RWPE2 (cell line): ENCODE results near the gene TOP3B.

ENCODE experiments used
- ATAC-seq: fragments of 200-7000 bp; cut with Tn5 transposase; 3 replicates; pipeline ENCODE4 v1.9.1; 2021; ENCODE audit warnings: low read depth
- DNase-seq: peaks from one replicate; pipeline ENCODE4 v3.0.0-alpha.2; 2020; ENCODE audit warnings: low spot score
- H3K27ac ChIP-seq: fragments of 450-650 bp; 2 replicates; pipeline ENCODE4 v1.5.1; 2017; ENCODE audit warnings: mild to moderate bottlenecking; ENCODE audit not compliant: poor library complexity, severe bottlenecking
- H3K27me3 ChIP-seq: fragments of 250-450 bp; sonication (Bioruptor Pico); 2 replicates; pipeline ENCODE4 v1.5.1; 2021; ENCODE audit warnings: mild to moderate bottlenecking, moderate library complexity; ENCODE audit not compliant: insufficient read depth, poor library complexity, severe bottlenecking
- H3K36me3 ChIP-seq: fragments of 250-450 bp; sonication (Bioruptor Pico); 2 replicates; pipeline ENCODE4 v1.5.1; 2020; ENCODE audit warnings: low read depth, mild to moderate bottlenecking, moderate library complexity
- H3K4me1 ChIP-seq: fragments of 250-450 bp; sonication (Bioruptor Pico); 2 replicates; pipeline ENCODE4 v1.5.1; 2021; ENCODE audit warnings: mild to moderate bottlenecking, moderate library complexity; ENCODE audit not compliant: insufficient read depth, poor library complexity, severe bottlenecking
- H3K4me3 ChIP-seq: fragments of 250-450 bp; sonication (Bioruptor Pico); 2 replicates; pipeline ENCODE4 v1.5.1; 2021; ENCODE audit warnings: mild to moderate bottlenecking, moderate library complexity; ENCODE audit not compliant: severe bottlenecking
- H3K9me3 ChIP-seq: fragments of 250-450 bp; sonication (Bioruptor Pico); 2 replicates; pipeline ENCODE4 v1.5.1; 2021; ENCODE audit warnings: mild to moderate bottlenecking, moderate library complexity; ENCODE audit not compliant: severe bottlenecking
- TF ChIP-seq, protein P1 (sequence below): fragments of 450-650 bp; IDR thresholded peaks from one replicate; pipeline ENCODE4 v1.5.1; 2017; ENCODE audit warnings: mild to moderate bottlenecking, moderate library complexity; ENCODE audit not compliant: poor library complexity, severe bottlenecking

The TOP3B gene

DNA sequence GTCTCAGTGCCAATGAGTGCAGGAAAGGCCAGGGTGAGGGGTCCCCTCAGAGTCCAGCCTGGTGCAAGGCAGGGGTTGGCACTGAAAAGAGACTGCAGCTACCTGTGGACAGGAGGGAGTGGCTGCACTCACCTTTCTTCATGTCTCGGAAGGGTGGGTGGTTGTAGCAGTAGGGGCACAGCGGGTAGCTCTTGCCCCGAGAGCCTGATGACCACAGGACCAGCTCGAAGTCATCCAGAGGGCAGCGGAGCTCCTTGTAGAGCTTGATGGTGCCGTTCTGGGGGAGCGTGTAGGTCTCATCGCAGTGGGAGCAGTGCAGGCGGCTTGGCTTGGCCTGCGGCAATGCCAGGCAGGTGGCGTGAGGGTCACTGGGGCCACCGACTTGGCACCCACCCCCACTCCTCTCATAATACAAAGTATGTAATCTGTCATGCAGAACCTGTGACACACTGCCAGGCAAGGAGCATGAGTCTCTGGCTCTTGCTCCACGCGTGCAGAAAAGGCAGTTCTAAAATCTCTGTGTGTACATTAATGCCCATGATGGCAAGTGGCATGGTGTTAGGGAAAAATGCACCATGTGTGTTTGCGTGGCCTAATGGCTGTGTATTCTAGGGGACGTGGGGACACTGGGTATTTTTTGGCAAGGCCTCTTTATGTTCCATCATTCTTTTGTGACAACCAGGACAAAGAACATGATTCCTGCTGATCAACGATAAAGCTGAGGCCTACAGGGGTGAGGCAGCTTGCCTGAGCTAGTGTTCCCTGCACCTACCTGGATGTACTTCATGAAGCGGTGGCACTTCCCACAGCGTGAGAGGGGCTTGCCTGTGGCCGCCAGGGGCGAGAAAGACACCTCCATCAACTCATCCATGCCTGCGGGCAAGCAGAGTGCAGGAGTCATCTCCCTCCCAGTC, 24.0 kb downstream of the TOP3B start:
- no peak for ATAC-seq
- TF ChIP-seq, protein P1, sequence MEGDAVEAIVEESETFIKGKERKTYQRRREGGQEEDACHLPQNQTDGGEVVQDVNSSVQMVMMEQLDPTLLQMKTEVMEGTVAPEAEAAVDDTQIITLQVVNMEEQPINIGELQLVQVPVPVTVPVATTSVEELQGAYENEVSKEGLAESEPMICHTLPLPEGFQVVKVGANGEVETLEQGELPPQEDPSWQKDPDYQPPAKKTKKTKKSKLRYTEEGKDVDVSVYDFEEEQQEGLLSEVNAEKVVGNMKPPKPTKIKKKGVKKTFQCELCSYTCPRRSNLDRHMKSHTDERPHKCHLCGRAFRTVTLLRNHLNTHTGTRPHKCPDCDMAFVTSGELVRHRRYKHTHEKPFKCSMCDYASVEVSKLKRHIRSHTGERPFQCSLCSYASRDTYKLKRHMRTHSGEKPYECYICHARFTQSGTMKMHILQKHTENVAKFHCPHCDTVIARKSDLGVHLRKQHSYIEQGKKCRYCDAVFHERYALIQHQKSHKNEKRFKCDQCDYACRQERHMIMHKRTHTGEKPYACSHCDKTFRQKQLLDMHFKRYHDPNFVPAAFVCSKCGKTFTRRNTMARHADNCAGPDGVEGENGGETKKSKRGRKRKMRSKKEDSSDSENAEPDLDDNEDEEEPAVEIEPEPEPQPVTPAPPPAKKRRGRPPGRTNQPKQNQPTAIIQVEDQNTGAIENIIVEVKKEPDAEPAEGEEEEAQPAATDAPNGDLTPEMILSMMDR = no peak

DNA sequence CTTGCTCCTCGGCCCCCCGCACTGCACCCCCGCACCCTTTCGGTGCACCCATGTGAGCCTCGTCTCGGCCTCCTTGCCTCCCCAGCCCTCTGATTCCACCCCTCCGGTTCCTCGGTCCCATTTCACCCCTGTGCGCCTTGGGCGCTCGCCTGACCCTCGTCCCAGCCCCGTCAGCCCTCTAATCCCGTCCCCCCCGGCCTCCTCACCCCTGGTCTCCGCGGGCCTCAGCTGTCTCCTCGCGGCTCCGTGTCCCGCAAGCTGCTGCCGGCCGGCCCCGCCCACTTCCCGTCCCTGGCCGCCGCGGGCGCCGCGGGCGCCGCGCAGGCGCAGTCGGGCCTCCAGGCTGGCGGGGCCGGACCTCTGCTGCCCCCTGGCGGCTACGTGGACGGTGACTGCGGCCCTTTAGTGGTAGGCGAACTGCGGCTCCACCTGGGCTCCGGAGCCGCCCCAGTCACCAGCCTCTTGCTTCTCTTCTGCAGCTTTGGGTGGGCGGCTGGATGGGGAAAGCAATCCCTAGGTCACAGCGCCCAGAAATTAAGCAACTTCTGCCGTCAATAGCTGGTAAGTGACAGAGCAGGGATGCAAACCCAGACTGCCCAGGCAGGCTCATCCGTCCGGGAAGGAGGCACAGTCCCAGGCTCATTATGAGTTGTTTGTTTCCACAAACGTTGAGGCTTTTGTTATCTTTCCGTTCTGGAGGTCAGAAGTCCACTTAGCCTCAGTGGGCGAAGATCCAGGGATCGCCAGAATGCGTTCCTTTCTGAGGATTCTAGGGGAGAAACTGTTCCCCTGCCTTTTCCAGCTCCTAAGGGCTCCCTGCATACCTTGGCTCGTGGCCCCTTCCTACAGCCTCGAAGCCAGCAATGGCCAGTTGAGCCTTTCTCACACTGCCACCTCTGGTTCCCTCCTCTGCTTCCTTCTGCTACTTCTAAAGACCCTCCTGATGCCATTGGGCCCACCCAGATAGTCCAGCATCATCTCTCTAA, 29.7 kb downstream of the TOP3B start, which contains the start of gene PPM1F:
Gene PPM1F (minus strand): TSS at position 263 of the 986 bp plus-strand sequence. CDS start 6,800 bp downstream, outside the sequence.
- DNase-seq (no peak), ATAC-seq (peak; percentile 62)
- Histone ChIP-seq H3K27me3 (no peaks in the 10 kb centered on the region), H3K27ac (peak within 1 kb of the TSS; percentile 22), H3K9me3 (peaks cover 5% of the 10 kb centered on the region), H3K4me1 (peaks cover 5% of the 10 kb centered on the region), H3K36me3 (peaks cover 5% of the 10 kb centered on the region), H3K4me3 (peak within 1 kb of the TSS; percentile 72)
- TF ChIP-seq, protein P1 = peak; percentile 96

More for the DNA sequence above, 24.0 kb downstream of the TOP3B start:
- no peak overlapping the region for H3K27ac ChIP-seq
- no peak overlapping the region for H3K4me3 ChIP-seq
- H3K4me1 ChIP-seq = no peaks in the 10 kb centered on the region
- H3K9me3 ChIP-seq = peaks cover 4% of the 10 kb centered on the region
- DNase-seq = no peak
- peaks cover 12% of the 10 kb centered on the region for H3K36me3 ChIP-seq
- no peaks in the 10 kb centered on the region for H3K27me3 ChIP-seq

DNA sequence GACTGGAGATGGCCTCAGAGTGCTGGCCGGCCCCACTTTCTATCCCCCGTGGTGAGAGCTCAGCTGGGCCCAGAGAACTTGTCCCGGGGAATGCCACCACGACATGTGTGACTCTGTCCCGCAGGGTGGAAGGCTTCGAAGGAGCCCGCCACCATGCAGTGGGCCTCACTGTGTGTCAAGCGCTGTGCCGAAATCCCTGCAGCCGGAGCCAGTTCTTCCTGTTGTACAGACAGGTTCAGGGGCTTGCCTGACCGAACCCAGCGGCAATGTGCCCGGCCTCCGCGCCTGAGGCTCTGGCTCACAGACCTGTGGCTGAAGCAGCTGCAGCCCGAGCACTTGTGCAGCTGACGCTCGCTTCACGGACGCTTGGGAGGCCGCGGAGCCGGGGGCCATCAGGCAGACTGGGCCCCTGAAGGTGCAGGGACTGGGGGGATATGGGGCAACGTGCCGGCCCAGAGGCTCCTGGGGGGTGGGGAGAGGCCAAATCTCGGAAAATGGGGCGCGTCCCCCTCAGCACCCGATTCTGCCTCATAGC, 30.6 kb downstream of the TOP3B start:
- peak overlapping the region; percentile 22 for H3K27ac ChIP-seq
- peak; percentile 54 for ATAC-seq
- H3K4me1 ChIP-seq = peaks cover 13% of the 10 kb centered on the region
- H3K27me3 ChIP-seq = no peaks in the 10 kb centered on the region
- TF ChIP-seq, protein P1 = no peak
- peak overlapping the region; percentile 72 for H3K4me3 ChIP-seq
- peaks cover 10% of the 10 kb centered on the region for H3K9me3 ChIP-seq
- peaks cover 5% of the 10 kb centered on the region for H3K36me3 ChIP-seq
- DNase-seq = no peak

DNA sequence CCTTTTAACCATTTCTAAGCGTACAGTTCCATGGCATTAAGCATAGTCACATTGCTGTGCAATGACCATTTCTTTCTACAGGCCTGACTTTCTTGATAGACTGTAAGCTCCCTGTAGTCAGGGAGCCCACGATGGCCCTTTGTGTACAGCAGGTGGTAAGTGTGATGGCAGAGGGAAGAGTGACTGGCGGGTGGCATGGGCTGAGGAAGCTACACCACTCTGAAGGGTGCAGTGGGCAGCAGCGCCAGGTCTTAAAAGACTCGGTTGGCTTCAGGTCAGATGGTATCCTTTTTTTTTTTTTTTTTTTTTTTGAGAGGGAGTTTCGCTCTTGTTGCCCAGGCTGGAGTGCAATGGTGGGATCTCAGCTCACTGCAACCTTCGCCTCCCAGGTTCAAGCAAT, 31.5 kb downstream of the TOP3B start:
- Histone ChIP-seq H3K9me3 (peaks cover 10% of the 10 kb centered on the region), H3K27me3 (no peaks in the 10 kb centered on the region), H3K36me3 (peaks cover 5% of the 10 kb centered on the region), H3K27ac (no peak overlapping the region), H3K4me3 (no peak overlapping the region), H3K4me1 (peaks cover 13% of the 10 kb centered on the region)
- ATAC-seq = no peak
- DNase-seq = no peak
- TF ChIP-seq, protein P1 = no peak
